Activated CD4-positive, alpha-beta T cell treated with anti-CD3 and anti-CD28 coated beads, Interleukin-2, amount 50 U/mL, for 4 hours (primary cell): ENCODE results near the gene NPY5R.

Experiments
- DNase-seq, 2 experiments: peaks; one replicate each; pipeline ENCODE4 v3.0.0-alpha.2; 2020

Gene NPY5R

GRCh38 chr4:163343604-163344146, at the start of gene NPY5R:
Gene NPY5R (plus strand): TSS chr4:163343892. CDS start chr4:163350274, 6,382 bp downstream.
- no peak for DNase-seq

GRCh38 chr4:163295138-163295537, 48.6 kb upstream of the NPY5R start:
- no peak for DNase-seq

GRCh38 chr4:163300445-163300844, 43.2 kb upstream of the NPY5R start:
- no peak for DNase-seq

GRCh38 chr4:163303069-163303468, 40.6 kb upstream of the NPY5R start:
- no peak for DNase-seq

GRCh38 chr4:163309466-163309865, 34.2 kb upstream of the NPY5R start:
- DNase-seq: no peak

- no peak for DNase-seq
These were observed 26.6 kb upstream of the NPY5R start for GRCh38 chr4:163317110-163317509.

- no peak for DNase-seq
These were observed 12.6 kb upstream of the NPY5R start for GRCh38 chr4:163330916-163331628.

- no peak for DNase-seq
These were observed 11.9 kb upstream of the NPY5R start for GRCh38 chr4:163331629-163332376.

- DNase-seq: no peak
These were observed 10.9 kb upstream of the NPY5R start, which contains the start of gene NPY1R for GRCh38 chr4:163332526-163333406. Gene NPY1R (minus strand): TSS chr4:163332596. CDS start chr4:163326554, 6,042 bp downstream.

- DNase-seq: no peak
These were observed 8.3 kb upstream of the NPY5R start for GRCh38 chr4:163335384-163335783.

- DNase-seq: no peak
These were observed 744 bp downstream of the NPY5R start for GRCh38 chr4:163344147-163345125.

GRCh38 chr4:163350672-163351071, 7.0 kb downstream of the NPY5R start:
- DNase-seq: no peak

- DNase-seq: no peak
These were observed 9.4 kb downstream of the NPY5R start for GRCh38 chr4:163353054-163353453.

GRCh38 chr4:163356104-163356503, 12.4 kb downstream of the NPY5R start:
- DNase-seq: no peak

- no peak for DNase-seq
These were observed 24.0 kb downstream of the NPY5R start for GRCh38 chr4:163367651-163368050.

GRCh38 chr4:163372029-163372428, 28.3 kb downstream of the NPY5R start:
- no peak for DNase-seq

GRCh38 chr4:163378661-163379060, 35.0 kb downstream of the NPY5R start:
- no peak for DNase-seq

GRCh38 chr4:163380703-163381102, 37.0 kb downstream of the NPY5R start:
- DNase-seq: no peak

- no peak for DNase-seq
These were observed 38.6 kb downstream of the NPY5R start for GRCh38 chr4:163382178-163382869.

GRCh38 chr4:163384434-163384833, 40.7 kb downstream of the NPY5R start:
- DNase-seq: no peak

GRCh38 chr4:163384926-163385325, 41.2 kb downstream of the NPY5R start:
- no peak for DNase-seq
